Activated gamma-delta T cell (primary cell): ENCODE measurements around the gene CITED1.

Experiments
- DNase-seq: peaks from one replicate; lab custom pipeline; 2025; lab: John Stamatoyannopoulos, UW

The CITED1 gene

GRCh38 chrX:72308566-72309296, 3.0 kb upstream of the CITED1 start:
- no peak for DNase-seq

DNA sequence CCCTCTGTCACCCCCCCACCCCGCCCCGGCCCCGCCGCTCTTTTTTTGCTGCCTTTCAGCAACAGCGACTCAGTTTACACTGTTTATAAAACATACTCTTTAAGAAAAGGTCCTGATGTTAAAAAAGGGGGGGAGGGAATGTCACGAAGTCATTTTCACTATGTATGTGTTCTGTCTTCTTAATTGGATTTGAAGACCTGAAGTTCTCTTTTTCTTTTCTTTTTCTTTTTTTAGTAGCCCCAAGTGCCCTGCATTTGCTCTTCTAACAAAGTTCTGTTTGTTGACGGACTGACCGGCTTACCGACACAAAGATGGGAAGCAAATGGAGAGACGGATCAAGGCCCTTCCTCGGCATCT, 2.5 kb upstream of the CITED1 start:
- DNase-seq: no peak

DNA sequence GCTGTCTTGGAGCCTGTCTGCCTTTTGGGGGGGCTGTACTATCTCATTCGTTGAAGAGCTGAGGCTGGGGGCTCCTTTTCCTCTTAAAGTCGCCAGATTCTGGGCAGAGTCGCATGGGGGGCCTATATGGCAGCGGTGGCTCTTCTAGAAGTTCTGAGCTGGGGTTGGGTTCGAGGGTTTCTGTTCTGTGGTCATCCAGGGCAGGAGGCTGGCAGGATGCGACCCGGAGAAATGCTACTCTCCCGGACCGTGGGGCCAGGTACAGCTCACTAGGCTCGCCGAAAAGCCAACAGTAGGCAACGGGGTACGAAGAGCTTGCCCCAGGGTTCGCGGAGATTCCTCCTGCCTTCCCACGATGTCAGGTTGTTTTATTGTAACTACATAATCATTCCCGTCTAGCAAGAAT, 1.9 kb upstream of the CITED1 start:
- DNase-seq: no peak

- peak; percentile 13 for DNase-seq
Measured at GRCh38 chrX:72306851-72307645, 1.3 kb upstream of the CITED1 start.

- DNase-seq: peak; percentile 18
Measured at GRCh38 chrX:72306085-72306801, 529 bp upstream of the CITED1 start.

DNA sequence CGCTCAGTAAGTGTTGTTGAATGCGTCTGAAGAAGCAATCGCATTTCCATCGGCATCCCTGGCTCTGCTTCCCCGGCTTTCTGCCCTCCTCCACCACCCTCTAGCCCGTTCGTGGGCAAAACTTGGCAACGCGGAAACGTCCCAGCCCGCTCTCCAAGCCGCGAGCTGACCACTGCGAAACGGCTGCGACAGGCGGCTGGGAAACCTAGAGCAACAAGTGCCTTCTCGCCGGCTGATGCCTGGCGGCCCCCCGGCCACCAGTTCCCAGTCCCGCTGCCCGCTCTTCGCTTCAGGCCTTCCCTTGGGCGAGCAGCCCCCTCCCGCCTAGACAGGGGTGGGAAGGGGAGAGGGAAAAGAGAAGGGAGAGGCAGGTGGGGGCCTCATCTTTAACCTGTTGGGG, 837 bp downstream of the CITED1 start:
- no peak for DNase-seq

DNA sequence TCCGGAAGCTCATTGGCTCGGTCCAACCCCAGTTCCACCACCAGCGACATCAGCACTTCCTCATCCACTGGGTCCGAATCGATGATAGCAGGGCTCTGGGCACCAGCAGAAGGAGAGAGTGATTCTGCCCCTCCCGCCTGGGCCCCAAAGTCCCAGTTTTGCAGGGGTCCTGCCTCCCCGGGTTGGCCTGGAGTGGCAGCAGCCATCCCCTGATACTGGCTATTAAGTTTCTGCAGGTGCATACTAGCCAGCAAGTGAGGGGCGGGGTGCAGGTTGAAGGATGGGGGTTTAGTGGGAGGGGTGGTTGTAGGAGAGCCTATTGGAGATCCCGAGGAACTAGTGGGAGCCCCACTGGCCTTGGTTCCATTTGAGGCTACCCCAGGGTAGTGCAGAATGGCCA, 3.9 kb downstream of the CITED1 start:
- DNase-seq: no peak

DNA sequence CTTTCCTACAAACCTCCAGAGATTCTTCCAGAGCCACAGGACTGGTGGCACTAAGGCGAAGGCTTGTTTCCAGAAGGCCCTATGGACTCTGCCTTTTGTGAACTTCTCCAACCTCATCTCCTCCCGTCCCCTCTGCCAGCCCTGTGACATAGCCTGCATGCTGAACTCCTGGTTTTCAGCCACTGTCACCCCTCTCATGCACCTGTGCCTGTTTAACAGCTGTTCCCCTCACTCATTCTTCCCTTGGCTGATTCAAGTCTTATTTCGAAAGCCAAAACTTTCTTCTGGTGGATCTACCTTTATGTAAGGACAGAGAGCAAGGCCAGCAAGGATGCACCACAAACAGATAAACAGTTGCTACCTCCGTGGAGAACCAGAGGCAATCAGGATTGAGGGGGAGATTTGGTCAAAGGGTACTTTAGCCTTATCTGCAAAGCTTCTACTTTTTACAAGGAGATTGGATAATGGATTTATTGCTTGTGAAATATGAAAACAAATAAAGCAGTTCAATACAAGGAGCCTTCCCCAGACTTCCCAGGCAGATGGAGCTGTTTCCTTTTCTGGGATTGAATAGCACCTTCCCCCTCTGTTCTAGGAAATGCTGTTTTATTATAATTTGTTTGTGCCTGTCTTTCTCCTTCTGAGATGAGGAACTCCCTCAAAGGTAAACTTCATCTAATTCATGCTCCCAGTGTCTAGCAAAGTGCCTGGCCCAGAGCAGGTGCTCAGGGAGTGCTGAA, 5.7 kb downstream of the CITED1 start:
- DNase-seq: no peak

- DNase-seq: no peak
Measured at GRCh38 chrX:72297953-72298730, 7.6 kb downstream of the CITED1 start.

DNA sequence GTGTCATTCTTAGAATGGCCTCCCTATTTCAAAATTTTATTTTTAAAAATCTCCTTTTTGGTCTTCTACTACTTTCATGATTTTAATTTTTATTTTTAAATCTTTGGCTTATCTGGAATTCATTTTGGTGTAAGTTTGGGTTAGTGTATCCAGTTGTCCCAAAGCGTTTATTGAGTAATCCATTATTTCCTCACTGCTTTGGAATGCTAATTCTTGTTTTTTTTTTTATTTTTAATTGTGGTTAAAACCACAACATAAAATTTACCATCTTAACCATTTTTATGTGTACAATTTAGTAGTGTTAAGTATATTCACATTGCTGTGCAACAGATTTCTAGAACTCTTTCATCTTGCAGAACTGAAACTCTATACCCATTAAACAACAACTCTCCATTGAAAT, 8.7 kb downstream of the CITED1 start:
- DNase-seq: no peak

DNA sequence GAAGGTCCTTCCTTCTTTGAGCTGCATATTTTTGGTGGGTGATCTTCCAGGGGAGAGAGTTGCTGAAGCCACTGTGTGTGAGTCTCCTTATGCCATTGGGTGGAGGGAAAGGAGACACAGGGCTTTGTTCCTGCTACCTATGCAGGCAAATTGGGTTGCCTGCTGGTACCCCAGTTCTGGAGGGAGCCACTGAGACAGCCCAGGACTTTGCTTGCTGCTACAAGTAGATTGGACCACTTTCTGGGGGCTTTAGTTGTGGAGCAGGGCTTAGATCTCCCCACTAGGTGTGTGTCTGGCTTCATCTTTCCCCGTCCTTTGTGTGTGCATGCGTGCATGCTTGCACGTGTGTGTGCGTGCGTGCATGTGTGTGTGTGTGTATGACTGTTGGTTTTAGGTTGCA, 10.0 kb downstream of the CITED1 start:
- no peak for DNase-seq

DNA sequence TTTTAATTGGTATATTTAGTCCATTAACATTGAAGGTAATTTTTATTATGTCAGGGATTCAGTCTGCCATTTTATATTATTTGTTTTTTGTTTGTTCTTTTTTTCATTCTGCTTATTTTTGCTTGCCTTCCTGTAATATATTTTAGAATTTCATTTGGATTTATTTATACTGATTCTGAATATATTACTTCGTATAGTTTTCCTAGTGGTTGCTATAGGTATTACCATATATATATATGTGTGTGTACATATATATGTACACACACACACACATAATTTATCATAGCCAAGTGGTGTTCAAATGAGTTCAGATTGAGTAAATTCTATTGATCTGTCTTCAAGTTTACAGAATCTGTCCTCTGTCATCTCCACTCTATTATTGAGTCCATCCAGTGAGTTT, 11.2 kb downstream of the CITED1 start:
- DNase-seq: no peak

DNA sequence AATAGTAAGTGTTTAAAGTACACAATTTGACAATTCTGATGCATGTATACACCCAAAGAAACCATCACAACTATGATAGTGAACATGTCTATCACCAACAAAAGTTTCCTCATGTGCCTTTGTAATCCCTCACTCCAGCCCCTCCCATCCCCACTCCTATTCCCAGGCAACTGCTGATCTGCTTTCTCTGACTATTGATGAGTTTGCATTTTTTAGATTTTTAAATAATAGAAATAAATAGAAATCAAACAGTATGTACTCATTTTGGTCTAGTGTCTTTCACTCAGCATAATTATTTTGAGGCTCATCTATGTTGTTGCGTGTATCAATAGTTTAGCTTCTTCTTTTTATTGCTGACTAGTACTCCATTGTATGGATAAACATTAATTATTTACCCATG, 23.4 kb downstream of the CITED1 start:
- DNase-seq: no peak

DNA sequence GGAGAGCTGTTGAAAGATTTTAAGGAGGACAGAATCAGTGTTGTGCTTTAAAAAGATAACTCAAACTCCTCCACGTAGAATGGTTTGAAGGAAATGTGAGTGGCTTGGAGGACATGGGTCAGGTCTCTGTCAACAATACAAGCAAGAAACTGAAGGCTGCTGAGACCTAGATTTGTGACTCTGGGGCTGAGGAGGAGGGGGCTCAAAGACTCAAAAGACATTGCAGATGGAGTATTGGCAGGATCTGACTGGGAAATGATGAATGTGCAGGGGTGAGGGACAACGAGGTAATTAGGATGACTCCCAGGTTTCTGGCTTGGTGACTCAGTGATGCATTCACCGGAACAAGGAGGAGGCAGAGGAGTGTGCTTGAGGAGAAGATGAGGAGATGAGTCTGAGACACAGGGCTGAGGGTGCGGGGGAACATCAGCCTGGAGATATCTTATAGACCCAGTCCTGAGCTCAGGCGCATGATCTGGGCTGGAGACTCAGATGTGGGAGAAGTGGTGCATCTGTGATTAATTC, 25.3 kb downstream of the CITED1 start:
- DNase-seq: no peak

- no peak for DNase-seq
Measured at GRCh38 chrX:72276478-72276953, 29.2 kb downstream of the CITED1 start.

- no peak for DNase-seq
Measured at GRCh38 chrX:72274526-72274925, 31.2 kb downstream of the CITED1 start.

DNA sequence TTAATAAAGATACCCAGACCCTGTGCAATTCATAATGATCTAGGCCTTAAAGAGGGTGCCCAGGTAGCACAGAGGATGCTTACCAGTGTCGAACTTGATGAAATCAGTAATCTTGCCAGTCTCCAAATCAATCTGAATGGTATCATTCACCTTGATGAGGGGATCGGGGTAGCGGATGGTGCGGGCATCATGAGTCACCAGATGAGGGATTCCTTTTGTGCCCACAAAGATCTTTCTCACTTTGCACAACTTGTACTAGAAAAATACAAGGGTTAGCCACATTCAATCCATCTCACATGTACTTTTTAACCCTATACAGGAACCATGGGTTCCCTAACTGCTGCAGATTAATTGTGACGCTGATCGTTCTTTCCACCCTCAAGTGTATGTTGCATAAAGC, 32.0 kb downstream of the CITED1 start:
- no peak for DNase-seq

DNA sequence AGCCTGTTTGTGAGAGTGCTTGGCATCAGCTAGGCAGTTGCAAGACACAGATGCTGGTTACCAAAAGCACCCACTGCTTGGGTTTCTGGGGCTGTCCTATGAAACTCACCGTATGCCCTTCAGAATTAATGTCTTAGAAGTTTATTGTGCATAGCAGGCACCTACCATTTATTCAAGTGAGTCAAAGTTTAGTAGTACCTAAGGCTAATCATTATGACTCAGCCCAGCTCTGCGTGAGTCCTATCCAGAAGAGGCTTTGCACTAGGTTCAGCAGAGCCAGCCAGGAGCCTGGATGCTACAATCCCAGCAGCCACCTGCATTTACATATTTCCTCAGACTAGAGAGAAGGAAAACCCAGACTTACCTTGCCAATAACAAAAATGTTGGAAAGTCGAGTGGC, 32.8 kb downstream of the CITED1 start:
- DNase-seq: no peak

DNA sequence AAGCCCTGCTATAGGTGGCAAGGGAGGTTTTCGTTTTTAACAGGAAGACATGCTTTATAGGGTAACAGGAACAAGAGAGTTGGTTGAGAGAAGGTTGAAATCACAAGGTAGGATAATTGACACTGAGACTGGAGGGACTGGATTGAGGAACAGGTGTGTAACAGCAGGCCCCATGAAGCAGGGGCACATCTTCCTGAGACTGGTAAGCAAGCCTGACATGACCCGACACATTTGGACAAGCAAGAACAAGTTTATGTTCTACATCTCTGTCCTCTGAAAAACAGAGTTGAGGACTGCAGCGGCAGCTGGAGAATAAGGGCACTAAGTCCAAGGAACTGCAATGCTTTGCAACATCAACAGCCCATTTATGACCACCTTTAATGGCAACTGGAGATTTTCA, 33.9 kb downstream of the CITED1 start:
- DNase-seq: no peak

DNA sequence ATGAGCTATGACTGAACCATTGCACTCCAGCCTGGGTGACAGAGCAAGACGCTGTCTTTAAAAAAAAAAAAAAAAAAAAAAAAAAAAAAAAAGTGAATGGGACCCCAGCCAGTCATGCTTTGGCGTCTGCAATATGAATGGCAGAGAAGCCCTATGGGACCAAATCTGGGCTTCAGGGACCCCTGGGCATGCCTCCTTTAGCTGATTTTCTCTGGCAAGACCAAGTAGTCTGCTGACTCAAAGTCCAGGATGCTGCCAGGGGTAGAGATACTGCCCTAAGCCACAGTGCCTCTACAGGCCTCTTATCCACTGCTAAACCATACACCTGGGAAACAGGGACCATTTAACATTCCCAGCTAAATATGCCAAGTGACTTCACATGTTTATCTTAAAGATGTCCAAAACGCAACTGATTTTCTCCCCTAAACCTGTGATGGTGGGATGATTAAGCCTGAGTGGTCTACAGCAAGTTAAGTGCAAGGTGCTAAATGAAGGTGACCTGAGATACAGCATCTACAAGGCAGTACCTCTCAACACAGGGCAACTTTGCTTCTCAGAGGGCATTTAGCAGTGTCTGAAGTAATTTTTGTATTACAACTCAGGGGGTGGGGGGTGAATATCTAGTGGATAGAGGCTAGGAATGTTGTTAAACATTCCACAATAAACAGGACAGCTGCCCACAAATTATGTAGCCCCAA, 34.5 kb downstream of the CITED1 start:
- no peak for DNase-seq
